Body of pancreas (tissue), 4 donors: ENCODE measurements around the gene CSNK2A3. TPM values are rescaled to one million over a fixed set of nuclear protein-coding genes. Genes with fewer than 3 reads are reported as not detected.

ENCODE experiments used
- ATAC-seq: fragments of 150-250 bp; one replicate; pipeline ENCODE4 v1.9.1; 2016
- DNase-seq, 4 donors: peaks; one replicate each; pipeline ENCODE4 v3.0.0-alpha.2; 2019
- H3K27ac ChIP-seq, 4 donors: fragments of 200-600 bp; sonication (generic); 1 replicate in 3 of 4; 2 replicates in 1 of 4; pipeline versions ENCODE4 v1.5.1 to v1.6.1; 2016 to 2019; ENCODE audit warnings: mild to moderate bottlenecking in 1 of 4, mixed read lengths in 1 of 4, moderate library complexity in 1 of 4
- H3K27me3 ChIP-seq, 2 donors: fragments of 200-600 bp; sonication (generic); one replicate each; pipeline ENCODE4 v1.6.0; 2016; ENCODE audit warnings: mild to moderate bottlenecking in 1 of 2
- H3K36me3 ChIP-seq, 2 donors: fragments of 200-600 bp; sonication (generic); replicated peaks in 1 of 2; 2 replicates each; pipeline ENCODE4 v1.5.1; 2016; ENCODE audit warnings: low read depth in 2 of 2; ENCODE audit not compliant: insufficient read depth in 1 of 2
- H3K4me1 ChIP-seq: fragments of 200-600 bp; sonication (generic); one replicate; pipeline ENCODE4 v1.6.0; 2016
- H3K4me3 ChIP-seq, 2 donors: fragments of 200-600 bp; sonication (generic); 1 replicate in 1 of 2; 2 replicates in 1 of 2; pipeline ENCODE4 v1.5.1; 2016 to 2019
- H3K9me3 ChIP-seq, 3 donors: fragments of 200-600 bp; sonication (generic); 1 replicate in 2 of 3; 2 replicates in 1 of 3; pipeline ENCODE4 v1.5.1; 2016
- POLR2A ChIP-seq, 3 donors: fragments of 450-650 bp; IDR thresholded peaks; one replicate each; pipeline ENCODE4 v1.6.1; 2016; ENCODE audit warnings: antibody characterized with exemption in 3 of 3, mild to moderate bottlenecking in 2 of 3
- WGBS, 2 donors: methylation state at CpG; one replicate each; pipeline ENCODE4 v1.1.5; 2017; 5-methylcytosine and 5-hydroxymethylcytosine counted together
- intact Hi-C: fragments of 100-400 bp; cut with DNase I; formaldehyde crosslinking; loops from one replicate; pipeline ENCODE4 v1.15.1; 2023
- total RNA-seq, 2 donors: library from RNA; depleted of rRNA; stranded (reverse); fragments of >200 nt; gene quantifications; one replicate each; pipeline ENCODE4 v1.1.0, GENCODE V29; 2016
- TF ChIP-seq, protein P1 (sequence below), 7 experiments: fragments of 450-650 bp in 4 of 7; fragments of 200-600 bp in 3 of 7; sonication (generic) in 3 of 7; IDR thresholded peaks; one replicate each; pipeline ENCODE4 v1.5.1; 2016 to 2019; ENCODE audit warnings: antibody characterized with exemption in 7 of 7

CSNK2A3 gene
- total RNA-seq, 2 donors from 2014 or later = 0.78 TPM; not detected in 1

DNA sequence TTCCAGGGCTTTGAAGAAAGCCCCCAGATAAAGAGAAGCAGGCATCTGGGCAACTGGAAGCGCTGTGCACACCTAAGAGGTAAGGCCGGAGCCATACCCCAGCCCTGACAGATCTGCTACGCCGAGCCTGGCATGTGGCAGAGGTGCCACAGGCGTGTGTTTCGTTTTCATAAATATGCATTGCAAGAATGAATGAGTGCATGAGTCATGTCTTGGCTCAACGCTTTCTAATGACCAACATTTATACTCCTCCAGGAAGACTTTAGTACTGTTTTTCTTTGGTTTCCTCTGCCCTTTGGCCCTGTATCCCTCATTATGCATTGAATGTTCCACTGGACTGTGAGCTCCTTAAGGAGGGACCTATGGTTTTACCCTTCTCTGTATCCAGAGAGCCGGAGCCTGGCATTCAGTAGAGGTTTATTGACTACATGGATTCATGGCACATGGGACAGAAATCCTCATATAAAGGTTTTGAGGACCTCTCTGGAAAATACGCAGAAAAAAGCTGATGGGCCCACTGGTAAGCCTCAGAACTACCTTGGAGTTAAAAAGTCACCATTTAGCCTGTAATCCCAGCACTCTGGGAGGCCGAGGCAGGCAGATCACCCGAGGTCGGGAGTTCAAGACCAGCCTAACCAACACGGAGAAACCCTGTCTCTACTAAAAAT lies 38.9 kb upstream of the CSNK2A3 start:
- no peaks in the 10 kb centered on the region for H3K9me3 ChIP-seq

DNA sequence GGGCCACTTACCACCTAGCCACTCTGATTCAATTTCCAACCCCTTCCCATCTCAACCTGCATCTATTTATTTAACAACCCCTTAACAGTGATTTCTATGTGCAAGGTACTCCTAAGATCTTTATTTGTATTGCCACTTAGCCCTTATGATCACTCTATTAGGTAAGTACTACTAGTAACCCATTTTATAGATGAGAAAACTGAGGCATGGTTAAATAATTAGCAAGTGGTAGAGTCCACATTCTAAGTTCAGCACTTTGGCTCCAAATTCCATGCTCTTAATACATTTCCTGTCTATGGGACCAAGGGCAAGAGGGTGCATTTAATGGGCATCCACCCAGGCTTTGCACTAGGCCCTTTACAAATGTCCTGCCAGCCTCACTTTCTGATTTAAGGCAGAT lies 38.1 kb upstream of the CSNK2A3 start:
- ATAC-seq (no peak), DNase-seq (no peak)
- no peak overlapping the region for H3K27ac ChIP-seq
- H3K4me1 ChIP-seq = peaks cover 7% of the 10 kb centered on the region
- H3K4me3 ChIP-seq = no peak overlapping the region
- TF ChIP-seq POLR2A (IDR thresholded peaks at IDR 0.05) = no peak
- TF ChIP-seq, protein P1, sequence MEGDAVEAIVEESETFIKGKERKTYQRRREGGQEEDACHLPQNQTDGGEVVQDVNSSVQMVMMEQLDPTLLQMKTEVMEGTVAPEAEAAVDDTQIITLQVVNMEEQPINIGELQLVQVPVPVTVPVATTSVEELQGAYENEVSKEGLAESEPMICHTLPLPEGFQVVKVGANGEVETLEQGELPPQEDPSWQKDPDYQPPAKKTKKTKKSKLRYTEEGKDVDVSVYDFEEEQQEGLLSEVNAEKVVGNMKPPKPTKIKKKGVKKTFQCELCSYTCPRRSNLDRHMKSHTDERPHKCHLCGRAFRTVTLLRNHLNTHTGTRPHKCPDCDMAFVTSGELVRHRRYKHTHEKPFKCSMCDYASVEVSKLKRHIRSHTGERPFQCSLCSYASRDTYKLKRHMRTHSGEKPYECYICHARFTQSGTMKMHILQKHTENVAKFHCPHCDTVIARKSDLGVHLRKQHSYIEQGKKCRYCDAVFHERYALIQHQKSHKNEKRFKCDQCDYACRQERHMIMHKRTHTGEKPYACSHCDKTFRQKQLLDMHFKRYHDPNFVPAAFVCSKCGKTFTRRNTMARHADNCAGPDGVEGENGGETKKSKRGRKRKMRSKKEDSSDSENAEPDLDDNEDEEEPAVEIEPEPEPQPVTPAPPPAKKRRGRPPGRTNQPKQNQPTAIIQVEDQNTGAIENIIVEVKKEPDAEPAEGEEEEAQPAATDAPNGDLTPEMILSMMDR (IDR thresholded peaks at IDR 0.05) = no peak
- no peaks in the 10 kb centered on the region for H3K27me3 ChIP-seq
- H3K36me3 ChIP-seq = no peaks in the 10 kb centered on the region
- intact Hi-C loops = no loop called here
- no peaks in the 10 kb centered on the region for H3K9me3 ChIP-seq

More for the DNA sequence above, 38.9 kb upstream of the CSNK2A3 start:
- TF ChIP-seq, protein P1 (IDR thresholded peaks at IDR 0.05) = no peak
- TF ChIP-seq POLR2A (IDR thresholded peaks at IDR 0.05) = no peak
- no peak for DNase-seq
- no peak overlapping the region for H3K4me3 ChIP-seq
- no peaks in the 10 kb centered on the region for H3K36me3 ChIP-seq
- WGBS, 2 donors = 83 to 86% methylated on average over 13 of the region's 13 CpGs
- no peaks in the 10 kb centered on the region for H3K27me3 ChIP-seq
- H3K27ac ChIP-seq = no peak overlapping the region
- H3K4me1 ChIP-seq = peaks cover 7% of the 10 kb centered on the region
- intact Hi-C loops = no loop called here
- ATAC-seq = peak; percentile 36

- no peak for DNase-seq
- TF ChIP-seq, protein P1 (IDR thresholded peaks at IDR 0.05) = no peak
- no peak for TF ChIP-seq POLR2A (IDR thresholded peaks at IDR 0.05)
- no peak overlapping the region for H3K4me3 ChIP-seq
- H3K36me3 ChIP-seq = no peaks in the 10 kb centered on the region
- H3K27ac ChIP-seq = no peak overlapping the region
- intact Hi-C loops = no loop called here
- H3K27me3 ChIP-seq = no peaks in the 10 kb centered on the region
- no peak for ATAC-seq
- H3K4me1 ChIP-seq = peaks cover 7% of the 10 kb centered on the region
- 90 to 95% methylated on average over 5 of the region's 5 CpGs for WGBS, 2 donors
- no peaks in the 10 kb centered on the region for H3K9me3 ChIP-seq
These were observed 37.2 kb upstream of the CSNK2A3 start for GRCh38 chr11:11390068-11390771.

GRCh38 chr11:11389238-11389637 lies 36.2 kb upstream of the CSNK2A3 start:
- intact Hi-C loops = no loop called here

More at GRCh38 chr11:11389238-11389637, 36.2 kb upstream of the CSNK2A3 start:
- Histone ChIP-seq H3K4me1 (peaks cover 7% of the 10 kb centered on the region), H3K9me3 (no peaks in the 10 kb centered on the region), H3K27me3 (no peaks in the 10 kb centered on the region), H3K4me3 (no peak overlapping the region), H3K36me3 (no peaks in the 10 kb centered on the region), H3K27ac (no peak overlapping the region)
- WGBS, 2 donors = 58 to 64% methylated on average over 4 of the region's 4 CpGs
- DNase-seq (peak; percentile 30 to 56 (median 44)), ATAC-seq (no peak)
- no peak for TF ChIP-seq POLR2A (IDR thresholded peaks at IDR 0.05)
- TF ChIP-seq, protein P1 (IDR thresholded peaks at IDR 0.05) = no peak
